ENCODE measurements around the gene DNM2.

Gene DNM2

DNA sequence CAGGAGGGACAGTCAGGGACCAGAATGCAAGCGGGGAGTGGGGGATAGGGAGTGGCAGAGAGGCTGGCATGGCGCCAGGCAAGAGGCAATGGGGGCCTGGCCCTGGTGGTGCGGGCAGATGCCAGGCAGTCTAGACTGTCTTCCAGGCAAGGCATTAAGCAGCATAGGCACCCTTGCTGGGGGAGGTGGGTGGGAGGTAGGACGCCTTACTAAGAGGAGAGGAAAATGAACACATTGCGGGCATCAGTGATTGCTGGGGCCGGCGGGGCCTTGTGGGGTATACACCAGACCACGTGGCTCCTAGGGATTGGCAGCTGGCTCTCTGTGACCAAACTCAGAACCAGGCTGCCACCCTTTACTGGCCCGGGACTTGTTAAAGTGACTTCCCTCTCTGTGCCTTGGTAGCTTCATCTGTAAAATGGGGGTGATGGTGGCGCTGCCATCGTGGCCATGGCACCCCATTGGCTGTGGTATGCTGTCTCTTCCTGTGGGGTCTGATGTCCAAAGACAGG is 46.0 kb downstream of the DNM2 start:
- no peak for TF ChIP-seq JUND (IDR thresholded peaks at IDR 0.05; ENCODE audit: low read depth)
- no peak for DNase-seq (ENCODE audit: low read depth in 1 of 2, low spot score in 1 of 2)
- in situ Hi-C loops (cut with HindIII; ENCODE audit: low pct_unique_long_range_greater_than_20kb, low sequenced_read_pairs): no loop called here

GRCh38 chr19:10764340-10764894 is 46.5 kb downstream of the DNM2 start:
- in situ Hi-C loops (cut with HindIII; ENCODE audit: low pct_unique_long_range_greater_than_20kb, low sequenced_read_pairs): no loop called here
- no peak for TF ChIP-seq JUND (IDR thresholded peaks at IDR 0.05; ENCODE audit: low read depth)
- DNase-seq (ENCODE audit: low read depth in 1 of 2, low spot score in 1 of 2): peak in 1 of 2 experiments; percentile 28

DNA sequence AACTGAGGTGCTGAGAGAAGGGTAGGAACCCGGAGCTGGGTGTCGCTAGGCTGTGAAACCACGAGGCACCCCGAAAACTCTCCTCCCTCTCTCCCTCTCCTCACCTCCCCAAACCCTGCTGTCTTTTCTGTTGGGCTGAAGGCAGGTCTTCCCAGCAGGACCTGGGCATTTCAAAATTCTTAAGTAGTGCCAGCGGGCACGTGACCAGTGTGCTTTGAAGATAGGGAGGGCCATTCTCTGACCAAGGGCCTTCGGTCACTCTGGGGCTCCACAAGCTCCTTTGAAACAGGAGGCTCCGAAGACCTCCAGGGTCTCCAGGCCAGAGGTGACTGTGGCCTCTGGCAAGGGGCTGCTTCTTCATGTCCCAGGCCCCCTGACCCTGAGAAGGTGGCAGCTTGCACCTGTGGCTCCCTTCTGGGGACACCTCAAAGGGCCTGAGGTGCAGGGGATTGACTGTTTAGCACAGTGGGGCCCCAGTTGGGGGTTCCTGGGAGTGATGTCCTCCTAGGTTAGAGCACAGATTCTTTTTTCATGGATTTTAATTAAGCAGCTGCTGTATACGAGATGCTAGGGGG is 48.3 kb downstream of the DNM2 start:
- DNase-seq (ENCODE audit: low read depth in 1 of 2, low spot score in 1 of 2): no peak
- no peak for TF ChIP-seq JUND (IDR thresholded peaks at IDR 0.05; ENCODE audit: low read depth)
- in situ Hi-C loops (cut with HindIII; ENCODE audit: low pct_unique_long_range_greater_than_20kb, low sequenced_read_pairs): no loop called here

DNA sequence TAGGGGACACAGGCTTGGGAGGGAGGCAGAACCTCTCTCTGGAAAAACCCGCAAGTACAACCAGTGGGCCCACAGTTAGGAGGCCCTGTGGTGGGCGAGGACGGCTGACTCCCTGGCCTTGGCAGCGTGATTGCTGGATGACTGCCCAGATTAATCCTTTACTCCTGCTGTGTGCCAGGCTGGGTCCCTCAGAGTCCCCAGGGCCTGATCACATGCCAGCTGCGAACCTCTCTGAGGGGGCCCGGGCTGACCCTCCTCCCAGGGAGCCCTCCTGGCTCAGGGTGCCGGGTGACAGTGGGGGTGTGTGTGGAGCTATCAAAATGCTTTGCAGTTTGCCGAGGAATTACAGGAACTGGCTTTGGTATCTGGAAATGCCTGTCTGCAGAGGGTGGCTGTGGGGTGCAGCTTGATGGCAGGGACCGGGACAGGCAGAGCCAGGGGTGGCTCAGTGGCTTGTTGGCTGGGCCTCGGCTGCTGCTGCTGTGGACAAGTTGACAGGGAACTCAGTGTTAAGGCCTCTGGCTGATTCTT is 48.9 kb downstream of the DNM2 start:
- in situ Hi-C loops (cut with HindIII; ENCODE audit: low pct_unique_long_range_greater_than_20kb, low sequenced_read_pairs): no loop called here
- no peak for TF ChIP-seq JUND (IDR thresholded peaks at IDR 0.05; ENCODE audit: low read depth)
- DNase-seq (ENCODE audit: low read depth in 1 of 2, low spot score in 1 of 2): no peak

DNA sequence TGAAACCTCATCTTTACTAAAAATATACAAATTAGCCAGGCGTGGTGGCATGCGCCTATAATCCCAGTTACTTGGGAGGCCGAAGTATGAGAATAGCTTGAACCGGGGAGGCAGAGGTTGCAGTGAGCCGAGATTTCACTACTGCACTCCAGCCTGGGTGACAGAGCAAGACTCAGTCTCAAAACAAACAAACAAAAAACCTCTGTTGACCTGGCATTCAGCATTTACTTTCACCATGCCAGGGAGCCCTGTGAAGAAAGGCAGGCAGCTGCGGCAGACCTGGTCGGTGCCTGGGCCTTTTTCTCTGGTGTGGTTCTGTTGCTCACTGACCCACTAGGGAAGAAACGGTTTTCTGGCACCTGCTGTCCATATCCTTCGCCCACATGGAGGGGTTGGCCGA is 49.8 kb downstream of the DNM2 start:
- no peak for DNase-seq (ENCODE audit: low read depth in 1 of 2, low spot score in 1 of 2)
- in situ Hi-C loops (cut with HindIII; ENCODE audit: low pct_unique_long_range_greater_than_20kb, low sequenced_read_pairs): no loop called here
- no peak for TF ChIP-seq JUND (IDR thresholded peaks at IDR 0.05; ENCODE audit: low read depth)

- in situ Hi-C loops (cut with HindIII; ENCODE audit: low pct_unique_long_range_greater_than_20kb, low sequenced_read_pairs): no loop called here
- no peak for TF ChIP-seq JUND (IDR thresholded peaks at IDR 0.05; ENCODE audit: low read depth)
- DNase-seq (ENCODE audit: low read depth in 1 of 2, low spot score in 1 of 2): no peak
These were observed 50.5 kb downstream of the DNM2 start for GRCh38 chr19:10768369-10768768.

DNA sequence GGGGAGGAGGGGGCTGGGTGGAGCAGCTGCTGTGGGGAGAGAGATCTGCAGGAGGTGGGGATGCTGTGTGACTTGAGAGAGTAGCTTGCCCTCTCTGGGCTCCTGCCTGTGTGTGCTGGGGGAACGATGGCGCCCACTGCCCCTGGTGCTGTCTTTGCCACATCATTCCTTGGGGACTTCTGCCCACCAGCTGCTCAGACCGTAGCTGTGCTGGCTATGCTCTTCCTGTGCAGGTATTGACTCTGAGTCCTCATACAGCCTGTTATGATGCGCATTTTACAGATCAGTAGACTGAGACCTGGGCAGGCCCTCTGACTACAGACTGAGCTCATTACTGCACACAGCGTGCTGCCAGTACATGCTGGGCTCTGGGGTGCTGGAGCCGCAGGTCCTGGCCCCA is 51.1 kb downstream of the DNM2 start:
- no peak for DNase-seq (ENCODE audit: low read depth in 1 of 2, low spot score in 1 of 2)
- in situ Hi-C loops (cut with HindIII; ENCODE audit: low pct_unique_long_range_greater_than_20kb, low sequenced_read_pairs): no loop called here
- no peak for TF ChIP-seq JUND (IDR thresholded peaks at IDR 0.05; ENCODE audit: low read depth)

DNA sequence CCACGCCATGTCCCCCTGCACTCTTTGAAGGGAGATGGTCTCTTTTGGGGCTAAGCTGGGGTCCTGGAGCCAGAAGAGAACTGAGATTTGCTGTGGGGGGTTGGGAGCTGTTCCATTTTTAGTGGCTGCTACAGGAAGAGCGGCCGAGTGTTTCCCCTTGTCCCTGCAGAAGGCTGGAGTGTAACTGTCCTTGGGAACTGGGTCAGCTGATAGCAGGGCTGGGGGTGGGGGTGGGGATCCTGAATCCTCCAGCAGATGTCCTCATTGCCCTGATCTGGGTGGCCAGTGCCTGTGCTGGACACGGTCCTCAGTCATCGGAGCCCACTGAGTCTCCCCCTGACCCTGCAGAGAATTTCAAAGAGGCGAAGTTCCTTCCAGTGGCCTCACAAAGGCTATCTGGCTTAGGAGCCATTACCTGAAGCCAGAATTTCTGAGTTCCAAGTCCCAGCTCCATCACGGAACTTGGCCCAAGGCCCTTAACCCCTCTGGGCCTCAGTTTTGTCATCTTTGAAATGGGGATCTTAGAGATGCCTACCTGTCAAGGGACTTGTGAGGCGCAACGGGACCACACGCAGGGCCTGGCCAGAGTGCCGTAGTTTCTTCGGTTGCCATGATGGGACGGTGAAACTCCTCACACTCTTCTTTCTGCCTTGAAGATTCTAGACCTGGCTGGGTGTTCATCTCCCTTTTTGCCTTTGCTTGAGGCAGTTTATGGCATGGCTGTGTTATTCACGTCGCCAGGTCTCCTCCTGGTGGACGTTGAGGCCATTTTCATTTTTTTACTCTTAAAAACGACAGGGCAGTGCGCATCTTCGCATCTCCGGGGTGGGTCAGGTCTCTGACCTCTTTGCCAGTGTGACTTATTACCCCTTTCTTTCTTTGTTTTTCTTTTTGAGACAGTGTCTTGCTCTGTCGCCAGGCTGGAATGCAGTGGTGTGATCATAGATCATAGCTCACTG is 51.9 kb downstream of the DNM2 start:
- in situ Hi-C loops (cut with HindIII; ENCODE audit: low pct_unique_long_range_greater_than_20kb, low sequenced_read_pairs): no loop called here
- peak in 1 of 2 experiments; percentile 48 for DNase-seq (ENCODE audit: low read depth in 1 of 2, low spot score in 1 of 2)
- TF ChIP-seq JUND (IDR thresholded peaks at IDR 0.05; ENCODE audit: low read depth): no peak

DNA sequence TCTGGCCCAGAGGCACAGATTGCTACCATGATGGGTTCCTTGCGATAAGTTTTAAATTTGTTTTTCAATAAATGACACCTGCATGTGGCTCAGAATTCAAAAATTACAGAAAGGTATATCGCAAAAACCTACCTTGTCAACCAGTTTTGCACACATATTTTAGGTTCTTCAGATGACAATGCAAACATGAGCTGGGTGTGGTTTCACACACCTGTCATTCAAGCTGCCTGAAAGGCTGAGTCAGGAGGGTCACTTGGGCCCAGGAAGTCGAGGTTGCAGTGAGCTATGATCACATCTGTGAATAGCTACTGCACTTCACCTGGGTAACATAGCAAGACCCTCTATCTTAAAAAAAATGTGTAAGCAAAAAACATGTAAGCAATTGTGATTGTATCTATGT is 56.1 kb downstream of the DNM2 start:
- in situ Hi-C loops (cut with HindIII; ENCODE audit: low pct_unique_long_range_greater_than_20kb, low sequenced_read_pairs): no loop called here
- no peak for DNase-seq (ENCODE audit: low read depth in 1 of 2, low spot score in 1 of 2)
- TF ChIP-seq JUND (IDR thresholded peaks at IDR 0.05; ENCODE audit: low read depth): no peak

DNA sequence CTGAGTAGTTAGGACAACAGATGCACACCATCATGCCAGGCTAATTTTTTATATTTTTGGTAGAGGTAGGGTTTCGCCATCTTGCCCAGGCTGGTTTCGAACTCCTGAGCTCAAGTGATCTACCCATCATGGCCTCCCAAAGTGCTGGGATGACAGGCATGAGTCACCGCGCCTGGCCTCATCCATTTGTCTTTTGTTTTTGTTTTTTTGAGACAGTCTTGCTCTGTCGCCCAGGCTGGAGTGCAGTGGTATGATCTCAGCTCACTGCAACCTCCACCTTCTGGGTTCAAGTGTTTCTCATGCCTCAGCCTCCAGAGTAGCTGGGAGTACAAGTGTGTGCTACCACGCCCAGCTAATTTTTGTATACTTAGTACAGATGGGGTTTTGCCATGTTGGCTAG is 57.0 kb downstream of the DNM2 start:
- in situ Hi-C loops (cut with HindIII; ENCODE audit: low pct_unique_long_range_greater_than_20kb, low sequenced_read_pairs): no loop called here
- no peak for DNase-seq (ENCODE audit: low read depth in 1 of 2, low spot score in 1 of 2)
- TF ChIP-seq JUND (IDR thresholded peaks at IDR 0.05; ENCODE audit: low read depth): no peak

- in situ Hi-C loops (cut with HindIII; ENCODE audit: low pct_unique_long_range_greater_than_20kb, low sequenced_read_pairs): no loop called here
- no peak for DNase-seq (ENCODE audit: low read depth in 1 of 2, low spot score in 1 of 2)
- no peak for TF ChIP-seq JUND (IDR thresholded peaks at IDR 0.05; ENCODE audit: low read depth)
These were observed 59.2 kb downstream of the DNM2 start for GRCh38 chr19:10776900-10777650.

GRCh38 chr19:10780368-10780767 is 62.5 kb downstream of the DNM2 start:
- in situ Hi-C loops (cut with HindIII; ENCODE audit: low pct_unique_long_range_greater_than_20kb, low sequenced_read_pairs): no loop called here
- DNase-seq (ENCODE audit: low read depth in 1 of 2, low spot score in 1 of 2): no peak
- no peak for TF ChIP-seq JUND (IDR thresholded peaks at IDR 0.05; ENCODE audit: low read depth)

Data from T47D (cell line).